ENCODE data around the gene IGSF1. TPM values are rescaled to one million over a fixed set of nuclear protein-coding genes. Genes with fewer than 3 reads are reported as not detected.

IGSF1 gene
- total and polyA plus RNA-seq, 2 of the 4 experiments (the other 2 are of a cell fraction) = not detected

DNA sequence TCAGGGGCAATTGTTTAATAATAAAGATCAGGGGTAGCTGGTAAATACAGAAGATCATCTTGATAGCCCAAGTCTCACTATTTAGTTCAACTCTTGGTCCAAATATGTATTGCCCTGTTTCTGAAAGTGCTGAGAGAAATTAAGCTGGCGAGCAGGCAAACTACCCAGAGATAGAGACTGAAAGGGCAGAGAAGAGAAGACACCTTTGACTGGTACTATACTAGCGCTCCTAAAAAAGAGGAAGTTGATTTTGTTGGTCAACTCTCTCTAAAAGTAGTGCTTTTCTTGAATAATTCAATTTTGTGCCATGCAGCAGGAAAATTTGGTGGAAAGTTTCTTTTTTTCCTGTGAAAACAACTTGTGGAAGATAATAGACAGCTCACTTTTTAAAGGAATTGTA is 64.0 kb downstream of the IGSF1 start:
- H3K9ac ChIP-seq (ENCODE audit: low read depth, low read length) = no peak overlapping the region
- DNase-seq = no peak
- no TSS peak for BruUV-seq (replicated peaks)
- TF ChIP-seq ELK1 (IDR thresholded peaks at IDR 0.05; ENCODE audit: borderline replicate concordance, low read depth, low read length) (no peak), NFE2L2 (IDR thresholded peaks at IDR 0.05; ENCODE audit: low read depth, low read length) (no peak), RAD21 (IDR thresholded peaks at IDR 0.05; ENCODE audit: low read length) (no peak), SMC3 (IDR thresholded peaks at IDR 0.05; ENCODE audit: low read depth, low read length) (no peak), RCOR1 (IDR thresholded peaks at IDR 0.05; ENCODE audit: insufficient replicate concordance, low read length) (no peak)
- no peak overlapping the region for H4K8ac ChIP-seq (ENCODE audit: low read depth in 2 of 2, low read length in 2 of 2)
- no peak overlapping the region for H2AFZ ChIP-seq (replicated peaks; ENCODE audit: low read length, poor library complexity)
- H4K5ac ChIP-seq (ENCODE audit: low read depth, low read length) = no peak overlapping the region
- ChIA-PET POLR2A (ENCODE audit: unreplicated experiment) (no interaction called here), CTCF (interaction anchor here (0.7 kb wide), 1 partner anchor 16 kb away, joined by 6 read pairs; no protein-coding TSS in a partner anchor)
- H3K79me1 ChIP-seq (ENCODE audit: low read depth in 1 of 2, low read length in 2 of 2) = no peaks in the 10 kb centered on the region
- H3K27ac ChIP-seq (ENCODE audit: insufficient read depth, low read length) = no peak overlapping the region
- H2AK9ac ChIP-seq (replicated peaks; ENCODE audit: low read depth, low read length, poor library complexity) = no peak overlapping the region
- no peak overlapping the region for H2BK5ac ChIP-seq (ENCODE audit: low read depth, low read length, poor library complexity, severe bottlenecking)
- H2BK15ac ChIP-seq (ENCODE audit: low read depth, low read length) = no peak overlapping the region
- H3K36me3 ChIP-seq (ENCODE audit: control insufficient read depth, insufficient read depth, low read length) = no peaks in the 10 kb centered on the region
- no peak overlapping the region for H2AK5ac ChIP-seq (ENCODE audit: low read depth, low read length)
- no peaks in the 10 kb centered on the region for H4K20me1 ChIP-seq (ENCODE audit: insufficient read depth, low read length)
- no peak overlapping the region for H4K91ac ChIP-seq (ENCODE audit: insufficient read depth, low read depth, low read length)
- no peaks in the 10 kb centered on the region for H3K4me1 ChIP-seq (ENCODE audit: control insufficient read depth, insufficient read depth, low read length)
- no peak for ATAC-seq (ENCODE audit: low read depth)
- H3K23ac ChIP-seq (ENCODE audit: low read depth, low read length) = no peak overlapping the region
- no peaks in the 10 kb centered on the region for H3K27me3 ChIP-seq (ENCODE audit: control insufficient read depth, insufficient read depth, low read length)
- no peak overlapping the region for H2BK20ac ChIP-seq (ENCODE audit: low read depth, low read length)
- no peak overlapping the region for H3K14ac ChIP-seq (replicated peaks; ENCODE audit: low read depth, low read length)
- no peak overlapping the region for H3K4me3 ChIP-seq (ENCODE audit: insufficient read depth, low read depth, low read length)
- dilution Hi-C loops (cut with HindIII; ENCODE audit: low sequenced_read_pairs, unreplicated experiment) (no loop called here), in situ Hi-C loops (cut with MboI; ENCODE audit: low sequenced_read_pairs) (no loop called here), intact Hi-C loops (cut with micrococcal nuclease) (no loop called here)
- WGBS, 2 experiments (ENCODE audit: extremely low coverage in 2 of 2, insufficient read length in 1 of 2) = no CpG with 5 or more reads among the region's 2 CpGs
- H3K9me3 ChIP-seq (ENCODE audit: control insufficient read depth, insufficient read depth, low read length) = no peaks in the 10 kb centered on the region; the same call in 1 of the 2 replicates
- no peaks in the 10 kb centered on the region for H3K9me1 ChIP-seq (ENCODE audit: insufficient read depth, low read length)
- H3K4me2 ChIP-seq (ENCODE audit: low read depth, low read length) = no peak overlapping the region
- no peak overlapping the region for H2BK120ac ChIP-seq (ENCODE audit: low read depth, low read length)
- no peak overlapping the region for H3K18ac ChIP-seq (ENCODE audit: low read depth, low read length)
- no peak overlapping the region for H3K4ac ChIP-seq (ENCODE audit: low read depth, low read length)
- no peak overlapping the region for H3K56ac ChIP-seq (ENCODE audit: extremely low read depth, insufficient read depth, low read length)

Other genes with a start within 250 kb of the IGSF1 start
- gene ARHGAP36, start 231.0 kb downstream of the IGSF1 start, total RNA-seq (2012; rRNA removed) = not detected in 2 replicates
- gene ARHGAP36, start 231.0 kb downstream of the IGSF1 start, polyA plus RNA-seq (2012; rRNA removed) = not detected in 2 replicates

Data from IMR-90 (cell line).